Measurements from ENCODE around the gene THSD1.

THSD1 gene

DNA sequence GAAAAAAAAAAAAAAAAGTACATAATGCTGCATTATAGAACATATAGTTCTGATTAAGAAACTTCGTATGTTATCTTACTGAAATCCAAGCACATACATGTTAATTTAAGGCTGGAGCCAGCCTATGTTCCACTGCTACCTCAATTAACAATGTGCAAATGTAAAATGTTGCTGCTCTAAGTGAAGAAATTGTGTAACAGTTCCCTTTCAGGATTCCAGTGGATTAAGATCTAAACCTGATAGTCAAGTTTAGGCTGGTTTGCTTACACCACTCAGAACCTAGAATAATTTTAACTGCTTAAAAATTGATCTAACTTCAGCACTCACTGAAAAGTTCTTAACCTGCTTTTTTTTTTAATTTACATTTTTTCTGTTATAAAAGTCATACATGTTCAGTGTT is 40.3 kb upstream of the THSD1 start:
- no peak for DNase-seq (ENCODE audit: low spot score)
- in situ Hi-C loops (cut with MboI; ENCODE audit: low pct_unique_long_range_greater_than_20kb, low sequenced_read_pairs, unreplicated experiment): no loop called here
- TF ChIP-seq, protein P1, sequence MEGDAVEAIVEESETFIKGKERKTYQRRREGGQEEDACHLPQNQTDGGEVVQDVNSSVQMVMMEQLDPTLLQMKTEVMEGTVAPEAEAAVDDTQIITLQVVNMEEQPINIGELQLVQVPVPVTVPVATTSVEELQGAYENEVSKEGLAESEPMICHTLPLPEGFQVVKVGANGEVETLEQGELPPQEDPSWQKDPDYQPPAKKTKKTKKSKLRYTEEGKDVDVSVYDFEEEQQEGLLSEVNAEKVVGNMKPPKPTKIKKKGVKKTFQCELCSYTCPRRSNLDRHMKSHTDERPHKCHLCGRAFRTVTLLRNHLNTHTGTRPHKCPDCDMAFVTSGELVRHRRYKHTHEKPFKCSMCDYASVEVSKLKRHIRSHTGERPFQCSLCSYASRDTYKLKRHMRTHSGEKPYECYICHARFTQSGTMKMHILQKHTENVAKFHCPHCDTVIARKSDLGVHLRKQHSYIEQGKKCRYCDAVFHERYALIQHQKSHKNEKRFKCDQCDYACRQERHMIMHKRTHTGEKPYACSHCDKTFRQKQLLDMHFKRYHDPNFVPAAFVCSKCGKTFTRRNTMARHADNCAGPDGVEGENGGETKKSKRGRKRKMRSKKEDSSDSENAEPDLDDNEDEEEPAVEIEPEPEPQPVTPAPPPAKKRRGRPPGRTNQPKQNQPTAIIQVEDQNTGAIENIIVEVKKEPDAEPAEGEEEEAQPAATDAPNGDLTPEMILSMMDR (IDR thresholded peaks at IDR 0.05; ENCODE audit: extremely low read depth, insufficient read depth, missing control alignments): no peak

DNA sequence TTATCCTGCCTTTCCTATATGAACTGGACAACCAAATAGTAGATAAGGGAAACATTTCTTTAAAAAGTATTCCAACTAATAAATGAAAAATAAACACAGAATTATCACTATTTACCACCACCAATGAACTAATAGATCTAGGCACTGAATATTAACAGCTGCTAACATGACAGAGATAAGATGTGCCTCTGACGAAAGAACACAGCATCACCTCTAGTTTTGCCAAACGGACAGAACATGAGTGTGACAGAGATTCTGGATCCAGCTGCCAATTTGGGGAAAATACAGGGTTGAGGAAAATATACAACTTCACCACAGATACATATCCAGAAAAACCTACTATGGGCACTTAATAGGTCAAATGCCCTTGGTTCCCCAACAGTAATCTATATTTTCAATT is 26.5 kb upstream of the THSD1 start:
- DNase-seq (ENCODE audit: low spot score): no peak
- in situ Hi-C loops (cut with MboI; ENCODE audit: low pct_unique_long_range_greater_than_20kb, low sequenced_read_pairs, unreplicated experiment): no loop called here
- TF ChIP-seq, protein P1 (IDR thresholded peaks at IDR 0.05; ENCODE audit: extremely low read depth, insufficient read depth, missing control alignments): no peak

DNA sequence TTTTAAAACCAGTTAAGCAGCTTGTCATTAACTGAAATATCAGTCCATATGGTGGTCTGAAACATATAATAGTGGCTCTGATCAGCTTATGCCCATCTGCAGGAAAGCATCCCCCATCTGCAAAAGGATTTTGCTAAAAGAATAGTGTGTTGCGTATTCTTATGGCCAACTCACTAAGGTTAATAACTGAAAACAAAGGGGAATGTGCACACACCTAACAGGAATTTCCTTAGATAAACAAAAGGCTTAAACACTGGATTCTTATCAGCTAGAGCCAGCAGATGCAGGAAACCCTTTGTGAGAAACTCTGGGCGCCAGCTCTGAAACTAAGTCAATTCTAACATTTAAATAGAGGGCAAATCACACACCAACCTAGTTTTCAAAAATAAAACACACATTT is 22.3 kb upstream of the THSD1 start:
- in situ Hi-C loops (cut with MboI; ENCODE audit: low pct_unique_long_range_greater_than_20kb, low sequenced_read_pairs, unreplicated experiment): no loop called here
- TF ChIP-seq, protein P1 (IDR thresholded peaks at IDR 0.05; ENCODE audit: extremely low read depth, insufficient read depth, missing control alignments): no peak
- DNase-seq (ENCODE audit: low spot score): no peak

DNA sequence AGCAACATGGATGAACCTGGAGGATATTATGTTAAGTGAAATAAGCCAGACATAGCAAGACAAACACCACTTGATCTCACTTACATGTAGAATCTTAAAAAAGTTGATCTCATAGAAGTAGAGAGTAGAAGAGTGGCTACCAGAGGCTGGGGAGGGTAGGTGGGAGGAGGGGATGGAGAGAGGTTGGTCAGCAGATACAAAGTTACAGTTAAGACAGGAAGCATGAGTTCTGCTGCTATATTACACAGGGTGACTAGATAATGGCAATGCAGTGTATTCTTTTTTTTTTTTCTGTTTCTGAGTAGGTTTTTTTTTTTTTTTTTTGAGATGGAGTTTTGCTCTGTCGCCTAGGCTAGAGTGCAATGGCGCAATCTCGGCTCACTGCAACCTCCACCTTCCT is 15.2 kb upstream of the THSD1 start:
- TF ChIP-seq, protein P1 (IDR thresholded peaks at IDR 0.05; ENCODE audit: extremely low read depth, insufficient read depth, missing control alignments): no peak
- DNase-seq (ENCODE audit: low spot score): no peak
- in situ Hi-C loops (cut with MboI; ENCODE audit: low pct_unique_long_range_greater_than_20kb, low sequenced_read_pairs, unreplicated experiment): no loop called here

DNA sequence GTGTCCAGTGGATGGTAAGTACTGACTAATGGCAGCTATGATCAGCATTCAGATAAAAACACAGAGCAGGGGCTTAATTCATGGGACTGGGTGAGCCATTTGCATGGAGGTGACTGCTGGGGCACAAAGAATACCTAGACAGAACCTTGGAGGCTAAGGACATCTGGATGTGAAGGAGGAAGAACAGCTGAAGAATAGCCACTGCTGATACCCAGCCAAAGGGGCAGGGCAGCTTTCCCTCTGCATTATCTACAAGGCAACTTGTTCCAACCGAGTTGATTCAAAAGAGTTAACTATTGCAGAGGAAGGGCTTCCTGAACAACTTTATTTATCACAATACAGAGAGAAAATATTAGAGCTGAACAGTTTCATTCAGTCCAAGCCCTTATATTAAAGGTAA is 13.1 kb upstream of the THSD1 start:
- TF ChIP-seq, protein P1 (IDR thresholded peaks at IDR 0.05; ENCODE audit: extremely low read depth, insufficient read depth, missing control alignments): no peak
- in situ Hi-C loops (cut with MboI; ENCODE audit: low pct_unique_long_range_greater_than_20kb, low sequenced_read_pairs, unreplicated experiment): no loop called here

DNA sequence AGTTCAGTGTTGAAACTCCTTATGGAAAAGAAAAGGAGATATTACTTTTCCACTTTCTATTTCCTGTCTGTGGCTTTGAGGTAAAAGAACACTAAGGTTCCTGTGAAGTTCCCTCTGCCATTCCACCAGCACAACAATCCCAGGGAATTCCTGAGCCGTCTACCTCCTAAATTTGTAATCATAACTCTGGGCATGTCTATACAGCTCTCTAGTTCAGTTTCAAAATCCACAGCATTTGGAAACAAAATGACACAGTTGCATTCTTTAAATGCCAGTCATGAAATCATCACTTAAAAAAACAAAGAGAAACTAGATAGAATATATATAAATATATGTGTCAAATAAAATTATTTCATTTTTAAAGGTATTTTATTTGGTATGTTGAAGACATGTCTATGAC is 9.0 kb upstream of the THSD1 start:
- in situ Hi-C loops (cut with MboI; ENCODE audit: low pct_unique_long_range_greater_than_20kb, low sequenced_read_pairs, unreplicated experiment): no loop called here
- DNase-seq (ENCODE audit: low spot score): no peak

More for the DNA sequence above, 13.1 kb upstream of the THSD1 start:
- no peak for DNase-seq (ENCODE audit: low spot score)

More for the DNA sequence above, 9.0 kb upstream of the THSD1 start:
- TF ChIP-seq, protein P1 (IDR thresholded peaks at IDR 0.05; ENCODE audit: extremely low read depth, insufficient read depth, missing control alignments): no peak
